Stimulated activated CD4-positive, alpha-beta T cell treated with anti-CD3 and anti-CD28 coated beads, Interleukin-2, amount 100 ng/mL, for 24 hours (primary cell): ENCODE results near the gene TAMALIN.

Source experiments
- DNase-seq, 2 donors: peaks; one replicate each; pipeline ENCODE4 v3.0.0-alpha.2; 2020

The TAMALIN gene

DNA sequence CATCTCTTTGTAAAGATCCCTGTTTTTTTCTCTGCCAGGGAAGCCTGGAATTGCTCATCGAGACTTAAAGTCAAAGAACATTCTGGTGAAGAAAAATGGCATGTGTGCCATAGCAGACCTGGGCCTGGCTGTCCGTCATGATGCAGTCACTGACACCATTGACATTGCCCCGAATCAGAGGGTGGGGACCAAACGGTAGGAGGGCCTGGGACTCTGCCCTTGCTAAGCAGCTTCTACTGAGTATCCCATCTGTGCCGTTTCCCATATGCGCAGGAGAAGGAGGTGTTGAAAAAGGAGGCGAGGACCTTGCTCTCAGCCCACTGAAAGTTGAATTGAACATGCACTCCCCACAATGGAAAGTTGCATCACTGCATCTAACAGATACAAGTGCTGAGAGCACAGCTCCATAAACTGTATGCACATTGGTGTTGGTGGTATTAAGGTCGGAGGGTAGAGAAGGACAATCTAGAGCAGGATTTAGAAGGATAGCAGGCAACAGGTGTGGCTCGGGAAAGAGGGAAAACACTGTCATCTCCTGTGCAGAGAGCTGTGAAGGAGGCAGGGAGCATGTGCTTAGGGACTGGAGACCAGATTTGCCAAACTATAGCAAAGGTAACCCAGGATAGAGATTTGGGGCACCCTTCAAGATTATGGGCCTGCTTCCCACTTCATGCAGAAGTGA lies 21.5 kb upstream of the TAMALIN start:
- DNase-seq, result no peak

DNA sequence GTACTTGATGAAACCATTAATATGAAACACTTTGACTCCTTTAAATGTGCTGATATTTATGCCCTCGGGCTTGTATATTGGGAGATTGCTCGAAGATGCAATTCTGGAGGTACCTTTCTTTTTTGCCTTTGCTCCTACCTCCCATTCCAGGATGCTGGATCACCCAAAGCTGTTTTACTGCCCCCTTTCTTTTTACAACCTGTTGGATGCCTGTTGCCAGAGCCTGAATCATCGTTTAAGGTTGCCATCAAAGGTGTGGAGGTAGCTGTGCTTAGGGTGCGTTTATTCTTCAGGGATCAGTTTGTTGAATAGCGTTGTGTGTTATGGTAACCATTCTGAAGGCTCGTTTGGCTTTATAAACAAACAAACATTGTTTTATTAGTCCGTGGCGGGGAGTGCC lies 19.9 kb upstream of the TAMALIN start:
- no peak for DNase-seq

GRCh38 chr12:51992246-51992645 lies 14.5 kb upstream of the TAMALIN start:
- no peak for DNase-seq

- DNase-seq, result no peak
Observed at GRCh38 chr12:51994539-51994820, 12.3 kb upstream of the TAMALIN start.

DNA sequence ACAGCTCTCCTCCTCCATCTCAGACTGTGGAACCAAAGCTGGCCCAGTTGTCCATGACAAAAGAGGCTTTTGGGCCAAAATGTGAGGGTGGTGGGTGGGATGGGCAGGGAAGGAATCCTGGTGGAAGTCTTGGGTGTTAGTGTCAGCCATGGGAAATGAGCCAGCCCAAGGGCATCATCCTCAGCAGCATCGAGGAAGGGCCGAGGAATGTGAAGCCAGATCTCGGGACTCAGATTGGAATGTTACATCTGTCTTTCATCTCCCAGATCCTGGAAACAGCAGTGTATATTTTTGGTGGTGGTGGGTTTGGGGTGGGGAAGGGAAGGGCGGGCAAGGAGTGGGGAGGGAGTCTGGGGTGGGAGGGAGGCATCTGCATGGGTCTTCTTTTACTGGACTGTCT lies 11.8 kb upstream of the TAMALIN start:
- no peak for DNase-seq

DNA sequence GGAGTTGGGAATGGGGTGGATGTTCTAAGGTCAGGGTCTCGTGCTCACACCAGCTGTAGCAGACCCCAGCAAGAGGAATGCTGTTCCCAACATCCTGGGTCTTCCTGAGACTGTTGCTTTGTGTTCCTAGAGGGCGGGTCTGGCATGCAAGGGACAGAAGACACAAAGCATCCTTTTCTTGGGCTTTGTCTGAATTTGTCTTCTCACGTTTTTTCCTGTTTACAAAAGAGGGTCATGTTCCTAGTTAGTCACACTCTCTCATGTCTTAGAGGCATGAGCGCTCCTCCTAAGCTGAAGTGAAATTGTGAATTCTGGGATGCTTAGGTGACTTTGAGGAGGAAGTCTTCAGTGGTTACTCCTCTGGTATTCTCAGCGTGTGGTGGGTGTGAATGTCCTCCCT lies 9.6 kb upstream of the TAMALIN start:
- DNase-seq, result no peak

GRCh38 chr12:52003016-52003550 lies 3.7 kb upstream of the TAMALIN start:
- DNase-seq, result no peak

- no peak for DNase-seq
Observed at GRCh38 chr12:52003591-52003990, 3.2 kb upstream of the TAMALIN start.

DNA sequence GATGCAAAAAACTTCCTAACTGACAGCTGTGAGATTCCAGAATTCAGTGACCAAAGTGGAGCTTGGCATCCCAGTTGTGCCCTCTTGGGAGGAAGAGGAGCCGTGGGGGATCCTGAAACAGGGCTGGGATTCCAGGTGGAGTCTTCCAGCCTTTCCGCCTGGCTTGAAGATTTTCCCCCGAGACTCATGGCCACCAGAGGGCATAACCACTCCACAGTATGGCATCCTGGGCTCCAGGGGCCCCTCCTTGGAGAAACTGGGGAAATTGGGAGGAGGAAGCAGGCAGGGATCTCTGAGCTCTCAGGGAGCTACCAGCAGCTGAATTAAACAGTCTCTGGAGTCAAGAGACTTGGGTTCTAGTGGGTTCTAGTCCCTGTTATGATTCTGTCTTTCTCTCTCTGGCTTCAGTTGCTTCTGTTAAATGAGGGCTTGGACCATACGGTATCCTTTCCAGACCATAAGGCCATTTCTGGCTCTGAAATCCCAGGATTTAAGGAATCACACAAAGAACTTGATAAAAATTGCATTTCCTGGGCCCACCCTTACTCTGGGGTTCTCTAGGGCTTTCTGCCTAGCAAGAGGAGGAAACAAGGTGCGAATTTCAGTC lies 2.6 kb upstream of the TAMALIN start:
- DNase-seq, result no peak

DNA sequence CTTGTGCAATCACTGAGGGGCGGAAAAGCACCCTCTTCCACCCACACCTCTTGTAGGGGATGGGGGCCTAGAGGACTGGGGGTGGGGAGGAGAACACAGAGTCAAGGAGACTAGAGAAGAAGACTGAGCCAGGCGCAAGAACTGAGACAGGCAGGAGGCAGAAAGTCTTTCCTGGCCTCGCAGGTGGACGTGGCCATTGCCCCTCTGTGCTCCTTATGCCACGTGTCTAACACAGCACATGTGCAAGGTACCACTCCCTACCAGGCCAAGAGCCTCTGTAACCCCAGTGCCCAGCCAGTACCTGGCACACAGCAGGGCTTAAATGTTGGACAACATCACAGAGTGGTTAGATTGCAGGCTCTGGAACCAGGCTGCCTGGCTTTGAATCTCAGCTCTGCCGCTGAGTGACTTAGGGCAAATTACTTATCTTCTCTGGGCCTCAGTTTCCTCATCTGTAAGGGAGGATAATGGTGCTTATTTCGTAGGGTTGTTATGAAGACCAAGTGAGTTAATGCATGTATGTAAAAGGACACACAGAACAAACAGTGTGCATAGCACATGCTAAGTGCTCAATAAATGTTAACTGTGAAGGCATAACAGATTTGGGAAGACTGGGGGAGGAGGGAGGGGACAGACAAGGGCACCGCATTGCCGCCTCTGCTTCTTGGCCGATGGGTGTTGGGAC lies 1.4 kb upstream of the TAMALIN start:
- no peak for DNase-seq

- no peak for DNase-seq
Observed at GRCh38 chr12:52005903-52006703, 643 bp upstream of the TAMALIN start.

GRCh38 chr12:52007158-52007921 lies 594 bp downstream of the TAMALIN start:
- peak; percentile 53 to 55 for DNase-seq

GRCh38 chr12:52007982-52008510 lies 1.3 kb downstream of the TAMALIN start:
- DNase-seq, result no peak

DNA sequence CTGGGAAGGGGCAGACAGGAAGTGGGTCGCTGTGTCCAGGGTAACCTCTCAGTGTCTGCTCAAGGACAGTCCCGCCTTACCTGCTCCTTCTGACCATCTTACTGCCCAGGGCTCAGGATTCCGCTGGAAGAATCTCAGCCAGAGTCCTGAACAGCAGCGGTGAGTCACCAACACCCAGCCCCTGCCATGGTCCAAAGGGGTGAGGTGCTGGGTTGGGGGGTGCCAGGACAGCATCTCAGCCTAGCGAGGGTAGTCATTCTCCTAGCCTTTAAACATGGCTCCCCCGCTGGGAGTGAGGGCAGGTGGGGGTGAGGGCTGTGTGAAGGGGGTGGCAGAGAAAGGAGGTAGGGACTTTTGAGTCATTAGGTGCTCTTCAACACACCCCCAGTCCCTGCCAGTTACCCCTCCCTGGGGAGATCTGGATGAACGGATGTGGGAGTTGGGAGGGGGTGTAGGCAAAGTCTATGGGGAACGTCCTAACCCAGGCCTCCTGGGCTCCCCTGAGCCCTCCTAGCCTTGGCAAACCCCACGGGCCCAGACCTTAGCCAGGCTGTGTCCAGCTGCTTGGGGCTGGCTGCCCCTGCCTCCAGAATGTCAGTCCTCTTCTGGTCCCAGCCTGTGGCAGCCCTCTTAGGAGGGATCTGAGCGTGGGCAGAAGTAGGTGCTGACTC lies 2.5 kb downstream of the TAMALIN start:
- no peak for DNase-seq

GRCh38 chr12:52010152-52010622 lies 3.4 kb downstream of the TAMALIN start:
- no peak for DNase-seq

DNA sequence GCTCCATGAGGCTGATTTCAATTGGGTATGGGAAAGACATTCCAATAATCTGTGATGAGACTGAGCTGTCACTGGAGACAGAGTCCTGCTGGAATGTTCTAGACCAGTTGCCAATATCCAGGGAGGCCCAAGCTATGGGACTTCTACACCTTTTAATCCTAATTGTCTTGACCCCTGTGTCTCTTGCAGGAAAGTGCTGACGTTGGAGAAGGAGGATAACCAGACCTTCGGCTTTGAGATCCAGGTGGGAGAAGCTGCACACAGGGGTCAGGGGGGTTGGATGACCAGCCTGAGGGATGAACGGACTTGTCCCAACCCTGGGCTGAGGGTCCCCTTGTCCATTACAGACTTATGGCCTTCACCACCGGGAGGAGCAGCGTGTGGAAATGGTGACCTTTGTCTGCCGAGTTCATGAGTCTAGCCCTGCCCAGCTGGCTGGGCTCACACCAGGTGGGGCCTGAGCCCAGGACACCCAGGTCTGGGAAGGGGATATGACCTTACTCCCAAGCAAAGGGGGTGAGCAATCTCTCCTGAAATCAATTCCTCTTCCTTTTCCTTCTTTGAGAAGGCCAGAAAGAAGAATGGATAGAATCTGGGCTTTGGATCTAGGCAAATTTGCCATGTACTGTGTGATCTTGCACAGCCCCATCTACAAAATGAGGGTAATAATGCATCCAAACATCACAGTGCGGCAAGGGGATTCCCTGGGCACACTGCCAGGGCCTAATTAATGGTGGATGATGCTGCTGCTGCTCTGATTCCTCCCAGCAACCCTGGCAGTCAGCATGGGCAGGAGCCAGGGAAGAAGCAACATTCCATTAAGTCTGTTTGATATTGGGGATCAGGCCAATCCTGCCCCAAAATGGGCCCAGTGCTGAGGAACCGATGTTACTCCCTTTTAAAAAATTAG lies 4.2 kb downstream of the TAMALIN start:
- DNase-seq, result no peak

DNA sequence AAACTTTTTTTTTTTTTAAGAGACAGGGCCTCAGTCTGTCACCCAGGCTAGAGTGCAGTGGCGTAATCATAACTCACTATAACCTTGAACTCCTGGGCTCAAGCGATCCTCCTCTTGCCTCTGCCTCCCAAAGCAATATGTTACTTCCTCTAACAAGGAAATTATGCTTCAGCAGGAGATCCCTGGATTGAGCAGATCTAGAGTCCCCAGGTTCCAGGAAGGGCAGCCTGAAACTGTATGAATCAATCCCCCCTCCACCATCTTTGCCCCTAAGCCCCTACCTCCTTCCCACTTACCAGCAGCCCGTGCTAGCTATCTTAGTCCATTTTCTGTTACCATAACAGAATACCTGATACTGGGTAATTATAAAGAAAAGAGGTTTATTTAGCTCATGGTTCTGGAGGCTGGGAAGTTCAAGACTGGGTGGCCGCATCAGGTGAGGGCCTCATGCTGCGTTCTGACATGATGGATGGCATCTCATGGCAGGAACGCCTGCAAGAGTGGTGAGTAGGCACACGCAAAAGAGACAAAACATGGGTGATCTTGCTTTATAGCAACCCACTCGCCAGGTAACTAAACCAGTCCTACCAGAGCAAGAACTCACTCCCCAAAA lies 5.0 kb downstream of the TAMALIN start:
- DNase-seq, result no peak

DNA sequence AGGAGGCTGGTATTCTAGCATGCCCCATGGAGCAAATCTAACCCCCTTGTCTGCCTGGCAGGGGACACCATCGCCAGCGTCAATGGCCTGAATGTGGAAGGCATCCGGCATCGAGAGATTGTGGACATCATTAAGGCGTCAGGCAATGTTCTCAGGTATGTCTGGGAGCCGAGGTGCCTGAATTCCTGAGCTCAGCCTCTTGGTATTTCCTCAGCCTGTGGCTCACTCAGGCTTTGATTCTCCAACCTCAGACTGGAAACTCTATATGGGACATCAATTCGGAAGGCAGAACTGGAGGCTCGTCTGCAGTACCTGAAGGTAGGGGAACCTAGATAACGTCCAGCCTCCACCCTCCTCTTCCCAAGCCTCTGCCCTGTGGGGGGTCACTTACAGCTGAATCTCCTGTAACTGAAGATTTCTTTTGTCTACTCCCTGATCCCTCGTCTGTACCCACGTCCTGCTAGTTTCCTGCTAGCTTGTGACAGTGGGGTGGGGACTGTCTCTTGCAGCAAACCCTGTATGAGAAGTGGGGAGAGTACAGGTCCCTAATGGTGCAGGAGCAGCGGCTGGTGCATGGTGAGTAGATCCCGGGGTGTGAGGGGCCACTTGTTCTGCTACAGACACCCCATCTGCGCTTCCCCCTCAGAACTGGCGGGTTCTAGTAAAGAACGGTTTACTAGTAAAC lies 7.0 kb downstream of the TAMALIN start:
- no peak for DNase-seq
